Measurements from ENCODE around the gene CEACAM5.
"Not testable (repeated sequence)": the region's sequence is repeated elsewhere in the genome, so short reads cannot be mapped to it uniquely, and the experiment has no call there.

- TF ChIP-seq, protein P1, sequence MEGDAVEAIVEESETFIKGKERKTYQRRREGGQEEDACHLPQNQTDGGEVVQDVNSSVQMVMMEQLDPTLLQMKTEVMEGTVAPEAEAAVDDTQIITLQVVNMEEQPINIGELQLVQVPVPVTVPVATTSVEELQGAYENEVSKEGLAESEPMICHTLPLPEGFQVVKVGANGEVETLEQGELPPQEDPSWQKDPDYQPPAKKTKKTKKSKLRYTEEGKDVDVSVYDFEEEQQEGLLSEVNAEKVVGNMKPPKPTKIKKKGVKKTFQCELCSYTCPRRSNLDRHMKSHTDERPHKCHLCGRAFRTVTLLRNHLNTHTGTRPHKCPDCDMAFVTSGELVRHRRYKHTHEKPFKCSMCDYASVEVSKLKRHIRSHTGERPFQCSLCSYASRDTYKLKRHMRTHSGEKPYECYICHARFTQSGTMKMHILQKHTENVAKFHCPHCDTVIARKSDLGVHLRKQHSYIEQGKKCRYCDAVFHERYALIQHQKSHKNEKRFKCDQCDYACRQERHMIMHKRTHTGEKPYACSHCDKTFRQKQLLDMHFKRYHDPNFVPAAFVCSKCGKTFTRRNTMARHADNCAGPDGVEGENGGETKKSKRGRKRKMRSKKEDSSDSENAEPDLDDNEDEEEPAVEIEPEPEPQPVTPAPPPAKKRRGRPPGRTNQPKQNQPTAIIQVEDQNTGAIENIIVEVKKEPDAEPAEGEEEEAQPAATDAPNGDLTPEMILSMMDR (conservative IDR thresholded peaks at IDR 0.05; ENCODE audit: low read length), result not testable (repeated sequence)
- TF ChIP-seq EZH2phosphoT487 (IDR thresholded peaks at IDR 0.05; ENCODE audit: borderline replicate concordance, low read depth, low read length), result not testable (repeated sequence)
Measured at GRCh38 chr19:41768105-41768504, 59.7 kb downstream of the CEACAM5 start.

Data from OCI-LY7 (cell line).